Measurements from ENCODE around the gene PFN2. TPM values are rescaled to one million over a fixed set of nuclear protein-coding genes. Genes with fewer than 3 reads are reported as not detected.

The PFN2 gene
- total RNA-seq, 2 experiments from 2014 or later = 4.2 to 5.2 TPM

Other genes starting within 250 kb of the PFN2 start
- gene COMMD2, start 218.4 kb downstream of the PFN2 start, total RNA-seq = 10 to 100 TPM; 39.5 to 40.9 TPM
- gene ANKUB1, start 178.3 kb downstream of the PFN2 start, total RNA-seq = not detected
- gene RNF13, start 157.7 kb downstream of the PFN2 start, total RNA-seq = 10 to 100 TPM; 28.8 to 29.5 TPM